NCI-H446 (cell line): Measurements from ENCODE around the gene CYP2D6.

ENCODE experiments used
- DNase-seq, 2 experiments: peaks; one replicate each; lab custom pipeline; 2025; lab: John Stamatoyannopoulos, UW

Gene CYP2D6

DNA sequence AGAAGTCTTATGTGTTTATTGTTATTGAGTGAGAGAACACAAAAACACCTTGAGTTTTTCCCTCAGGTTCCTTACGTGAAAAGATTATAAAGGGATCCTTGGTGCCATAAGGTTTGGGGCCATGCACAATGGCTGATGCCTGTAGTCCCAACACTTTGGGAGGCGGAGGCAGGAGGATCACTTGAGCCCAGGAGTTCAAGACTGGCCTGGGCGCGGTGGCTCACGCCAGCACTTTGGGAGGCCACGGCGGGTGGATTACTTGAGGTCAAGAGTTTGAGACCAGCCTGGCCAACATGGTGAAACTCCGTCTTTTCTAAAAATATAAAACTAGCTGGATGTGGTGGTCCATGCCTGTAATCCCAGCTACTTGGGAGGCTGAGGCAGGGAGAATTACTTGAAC, 45.7 kb downstream of the CYP2D6 start:
- DNase-seq: no peak

DNA sequence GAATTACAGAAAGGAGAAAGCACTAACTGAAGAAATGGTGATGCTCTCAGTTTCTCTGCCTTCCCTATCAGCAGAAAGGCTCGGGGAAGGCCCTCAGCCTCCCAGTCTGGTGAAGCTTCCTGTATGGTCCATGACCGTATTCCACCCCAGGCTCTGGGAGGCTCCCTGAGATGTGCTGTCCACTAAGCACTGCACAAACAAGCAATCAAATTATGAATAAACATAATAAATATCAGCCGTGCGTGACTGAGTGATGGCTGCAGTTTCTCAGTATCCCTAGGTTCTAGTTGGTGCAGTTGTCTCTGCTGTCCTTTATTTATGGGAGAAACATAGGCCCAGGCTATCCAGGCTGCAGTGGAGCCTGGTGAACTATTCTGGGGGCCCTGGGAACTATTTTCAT, 47.5 kb downstream of the CYP2D6 start:
- DNase-seq: no peak

DNA sequence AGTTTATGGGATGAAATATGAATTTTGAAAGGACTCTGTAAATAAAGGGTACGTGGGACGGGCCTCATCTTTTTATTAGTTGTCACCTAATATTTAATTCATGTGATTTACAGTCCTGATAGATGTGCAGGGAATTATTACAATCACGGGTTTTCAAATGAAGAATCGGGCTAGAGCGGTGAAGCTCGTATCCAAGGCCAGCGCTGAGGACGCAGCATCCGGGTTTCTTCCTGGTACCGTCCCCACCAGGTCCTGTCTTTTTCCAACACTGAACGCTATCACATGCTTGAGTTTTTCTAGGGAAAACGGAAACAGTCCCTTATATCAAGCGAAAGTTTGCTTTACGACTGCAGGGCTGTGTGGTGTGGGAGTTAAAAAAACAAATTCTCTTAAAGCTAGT, 50.3 kb downstream of the CYP2D6 start:
- peak in 1 of 2 experiments; percentile 30 for DNase-seq

DNA sequence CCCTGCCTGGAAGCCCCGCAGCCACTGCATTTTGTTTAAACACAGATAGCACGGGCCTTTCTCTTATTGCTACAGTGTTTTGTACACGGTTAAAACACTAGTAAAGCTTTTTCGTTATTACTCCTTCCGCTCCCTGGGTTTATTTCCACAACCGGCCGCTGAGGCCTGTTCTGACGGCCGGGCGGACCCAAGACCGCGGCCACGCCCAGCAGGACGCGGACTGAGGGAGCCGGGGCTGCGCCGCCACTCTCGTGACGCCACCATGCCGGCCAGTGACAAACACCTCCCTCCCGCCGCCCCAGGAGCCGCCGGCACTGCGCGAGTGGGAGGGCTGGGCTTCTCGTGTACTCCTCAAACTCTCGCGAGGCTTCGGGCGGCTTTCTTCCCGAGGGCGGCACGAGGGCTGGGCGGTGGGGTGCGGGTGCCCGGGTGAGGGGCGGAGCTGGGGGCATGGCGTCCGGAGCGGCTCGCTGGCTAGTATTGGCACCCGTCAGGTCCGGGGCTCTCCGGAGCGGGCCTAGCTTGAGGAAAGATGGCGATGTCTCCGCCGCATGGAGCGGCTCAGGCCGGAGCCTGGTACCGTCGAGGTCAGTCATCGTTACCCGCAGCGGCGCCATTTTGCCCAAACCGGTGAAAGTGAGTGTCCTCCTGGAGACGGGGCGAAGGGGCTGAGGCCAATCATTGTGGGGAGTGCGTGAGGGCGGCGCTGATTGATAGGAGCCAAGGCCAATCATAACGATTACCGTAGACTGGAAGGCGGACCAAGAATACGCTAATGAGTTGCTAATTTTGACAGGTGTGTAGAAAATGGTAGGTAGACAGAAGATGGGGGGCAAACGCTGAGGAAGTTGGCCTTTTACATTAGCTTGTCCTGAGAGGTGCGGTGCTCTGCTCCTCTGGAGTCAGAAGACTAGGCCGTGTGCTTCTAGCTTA, 51.0 kb downstream of the CYP2D6 start, which contains the start of gene SMDT1:
TSS of gene SMDT1 (plus strand) at position 382 of the 933 bp plus-strand sequence. CDS start at position 451, 69 bp downstream.
- peak; percentile 96 to 97 for DNase-seq

DNA sequence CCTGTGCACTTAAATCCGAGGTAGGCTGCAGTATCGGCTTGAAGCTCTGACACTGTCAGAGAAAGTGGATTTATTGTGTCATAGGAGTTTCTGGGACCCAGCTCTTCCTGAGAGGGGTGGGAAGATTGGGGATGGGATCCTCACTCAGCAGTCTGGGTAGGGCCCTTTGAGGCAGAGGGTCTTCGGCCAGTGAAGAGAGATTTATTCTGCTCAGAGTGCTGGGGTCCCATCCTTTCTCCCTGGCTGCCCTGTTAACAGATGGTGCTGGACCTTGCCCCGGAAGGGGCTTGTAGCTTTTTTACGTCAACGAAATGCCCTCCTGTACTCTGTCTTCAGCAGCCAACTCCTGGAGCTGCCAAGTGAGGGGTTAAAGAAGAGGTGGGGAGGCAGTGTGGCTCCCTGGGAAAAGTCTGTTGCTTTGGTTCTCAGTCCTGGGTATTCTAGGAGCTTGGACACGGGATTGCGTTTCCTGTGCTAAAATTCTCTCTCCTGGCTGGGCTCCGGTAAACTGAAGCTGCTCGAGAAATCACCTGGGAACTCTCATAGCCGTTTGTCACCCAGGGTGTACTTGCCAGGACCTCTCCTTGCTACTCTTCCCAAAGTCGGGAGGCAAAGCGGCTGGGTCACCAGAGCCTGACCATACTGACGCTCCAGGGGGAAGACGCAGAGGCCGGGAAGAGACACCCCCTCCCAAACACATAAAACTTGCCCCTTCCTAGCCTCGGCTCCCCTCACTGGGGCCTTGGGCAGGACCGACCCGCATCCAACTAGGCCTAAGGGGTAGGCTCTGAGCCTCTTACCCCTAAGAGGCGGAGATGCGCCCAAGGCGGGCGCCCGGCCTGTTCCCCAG, 51.9 kb downstream of the CYP2D6 start:
- DNase-seq: no peak

GRCh38 chr22:42077486-42078125, 53.0 kb downstream of the CYP2D6 start:
- DNase-seq: no peak

GRCh38 chr22:42076764-42077485, 53.7 kb downstream of the CYP2D6 start:
- no peak for DNase-seq
